WI38 (cell line): ENCODE measurements around the gene SHANK2.

ENCODE experiments used
- H3K4me3 ChIP-seq: 2 replicates; pipeline ENCODE4 v1.5.1; 2011; ENCODE audit warnings: low read depth, mild to moderate bottlenecking, control low read depth, low read length
- TF ChIP-seq, protein P1 (sequence below): IDR thresholded peaks from 2 replicates; pipeline ENCODE4 v1.5.1; 2012; ENCODE audit warnings: low read depth, mild to moderate bottlenecking, control low read depth, low read length

The SHANK2 gene

DNA sequence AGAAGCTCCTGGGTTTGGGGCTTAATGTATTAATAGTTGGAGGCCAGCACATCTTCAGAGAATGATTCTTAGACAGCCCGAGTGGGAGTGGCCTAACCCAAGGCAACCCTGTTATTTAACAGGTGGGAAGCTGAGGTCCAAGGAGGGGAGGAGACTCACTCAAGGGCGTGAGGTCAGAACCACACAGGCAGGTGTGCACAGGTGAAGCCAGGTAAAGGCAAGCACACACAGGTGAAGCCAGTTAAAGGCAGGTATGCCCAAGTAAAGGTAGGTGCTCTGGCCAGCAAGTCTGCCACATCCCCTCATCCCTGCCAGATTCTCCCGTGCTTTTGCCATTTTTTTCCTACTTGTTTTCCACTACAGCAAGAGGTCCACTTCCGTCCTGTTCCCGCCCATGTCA, 2.9 kb upstream of the SHANK2 start:
- TF ChIP-seq, protein P1, sequence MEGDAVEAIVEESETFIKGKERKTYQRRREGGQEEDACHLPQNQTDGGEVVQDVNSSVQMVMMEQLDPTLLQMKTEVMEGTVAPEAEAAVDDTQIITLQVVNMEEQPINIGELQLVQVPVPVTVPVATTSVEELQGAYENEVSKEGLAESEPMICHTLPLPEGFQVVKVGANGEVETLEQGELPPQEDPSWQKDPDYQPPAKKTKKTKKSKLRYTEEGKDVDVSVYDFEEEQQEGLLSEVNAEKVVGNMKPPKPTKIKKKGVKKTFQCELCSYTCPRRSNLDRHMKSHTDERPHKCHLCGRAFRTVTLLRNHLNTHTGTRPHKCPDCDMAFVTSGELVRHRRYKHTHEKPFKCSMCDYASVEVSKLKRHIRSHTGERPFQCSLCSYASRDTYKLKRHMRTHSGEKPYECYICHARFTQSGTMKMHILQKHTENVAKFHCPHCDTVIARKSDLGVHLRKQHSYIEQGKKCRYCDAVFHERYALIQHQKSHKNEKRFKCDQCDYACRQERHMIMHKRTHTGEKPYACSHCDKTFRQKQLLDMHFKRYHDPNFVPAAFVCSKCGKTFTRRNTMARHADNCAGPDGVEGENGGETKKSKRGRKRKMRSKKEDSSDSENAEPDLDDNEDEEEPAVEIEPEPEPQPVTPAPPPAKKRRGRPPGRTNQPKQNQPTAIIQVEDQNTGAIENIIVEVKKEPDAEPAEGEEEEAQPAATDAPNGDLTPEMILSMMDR = no peak

GRCh38 chr11:71253794-71254193, 1.4 kb upstream of the SHANK2 start:
- TF ChIP-seq, protein P1 = no peak
- H3K4me3 ChIP-seq = no peak overlapping the region

More for the DNA sequence above, 2.9 kb upstream of the SHANK2 start:
- H3K4me3 ChIP-seq = no peak overlapping the region

DNA sequence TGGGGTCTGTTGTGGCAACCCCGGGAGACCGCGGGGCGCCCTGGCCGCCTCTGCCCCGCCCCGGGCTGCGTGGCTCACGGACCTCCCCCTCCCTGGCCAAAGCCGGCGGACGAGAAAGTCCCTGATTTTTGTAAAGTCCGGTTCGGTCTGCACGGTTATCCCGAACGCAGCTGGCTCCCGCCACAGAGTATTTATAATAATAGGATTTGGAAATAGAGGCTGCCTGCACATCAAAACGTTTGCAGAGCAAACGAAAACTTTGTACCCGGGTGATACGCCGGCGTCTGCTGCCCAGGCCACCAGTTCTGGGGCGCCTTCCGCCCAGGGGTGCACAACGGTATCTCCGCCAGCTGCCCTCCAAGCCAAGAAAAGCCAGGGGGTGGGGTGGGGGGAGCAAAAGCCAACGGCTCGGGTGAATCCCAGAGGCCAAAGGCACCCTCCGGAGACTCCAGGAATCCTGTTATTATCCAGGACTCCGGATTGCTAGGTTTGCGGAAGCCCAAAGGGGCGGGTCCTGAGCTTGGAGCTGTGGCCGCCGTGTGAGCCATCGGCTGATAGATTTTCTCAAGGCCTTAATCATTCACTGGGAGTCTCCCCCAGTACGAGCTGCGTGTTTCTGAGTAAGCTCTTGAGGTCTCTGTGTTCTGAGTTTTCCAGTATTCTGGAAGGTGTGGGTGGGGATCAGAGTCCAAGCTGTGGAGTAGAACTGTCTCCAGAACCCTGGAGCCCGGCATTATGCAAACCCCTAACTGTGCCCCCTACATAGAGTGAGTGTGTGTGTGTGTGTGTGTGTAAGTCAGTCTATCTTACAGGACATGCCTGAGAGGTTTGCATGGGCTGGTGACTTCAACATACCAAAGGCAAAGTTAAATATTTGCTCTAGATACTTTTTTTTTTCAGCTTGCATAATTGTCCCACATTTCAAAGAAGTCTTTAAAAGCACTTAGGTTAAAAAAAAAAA, 673 bp upstream of the SHANK2 start:
- H3K4me3 ChIP-seq = peak overlapping the region; percentile 85
- TF ChIP-seq, protein P1 = no peak

- H3K4me3 ChIP-seq = peak overlapping the region; percentile 85
- TF ChIP-seq, protein P1 = peak; percentile 43
Observed at GRCh38 chr11:71251761-71252268, 562 bp downstream of the SHANK2 start.

DNA sequence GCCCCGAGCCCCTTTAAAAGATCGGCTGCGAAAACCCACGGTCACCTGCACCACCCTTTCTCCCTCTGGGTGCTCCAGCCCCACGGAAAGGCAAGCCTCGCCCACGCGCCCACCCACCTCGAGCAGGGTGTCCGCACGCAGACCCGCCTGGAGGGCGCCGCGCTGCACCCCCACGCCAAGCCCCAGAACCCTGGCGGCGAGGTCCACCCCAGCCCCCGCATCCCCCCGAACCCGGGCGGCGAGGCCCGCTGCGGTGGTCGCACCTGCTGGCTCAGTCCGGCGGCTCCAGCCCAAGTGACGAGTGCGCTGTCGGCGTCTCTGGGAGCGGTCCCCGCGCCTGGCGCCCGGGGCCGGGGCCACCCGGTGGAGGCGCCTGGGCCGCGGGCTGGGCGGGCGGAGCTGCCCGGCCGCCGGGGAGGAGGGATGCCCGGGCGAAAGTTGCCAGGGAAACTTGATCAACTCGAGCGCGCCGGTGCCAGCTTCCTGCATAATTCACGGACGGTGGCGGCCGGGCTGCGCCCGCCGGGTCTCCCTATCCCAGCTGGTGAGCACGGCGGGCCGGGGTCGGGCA, 1.1 kb downstream of the SHANK2 start:
- TF ChIP-seq, protein P1 = no peak
- peak overlapping the region; percentile 85 for H3K4me3 ChIP-seq

GRCh38 chr11:71250523-71251150, 1.7 kb downstream of the SHANK2 start:
- TF ChIP-seq, protein P1 = no peak
- H3K4me3 ChIP-seq = peak overlapping the region; percentile 85
